Inflammatory macrophage (primary cell): ENCODE data around the gene COBLL1.

Experiments used
- DNase-seq, 2 donors: peaks; one replicate each; pipeline ENCODE4 v3.0.0-alpha.2; 2020 to 2022

The COBLL1 gene

GRCh38 chr2:164852086-164852485 lies 10.5 kb upstream of the COBLL1 start:
- no peak for DNase-seq

- DNase-seq, result peak; percentile 40 to 82
Observed at GRCh38 chr2:164850235-164850634, 8.6 kb upstream of the COBLL1 start.

GRCh38 chr2:164849506-164849905 lies 7.9 kb upstream of the COBLL1 start:
- no peak for DNase-seq

DNA sequence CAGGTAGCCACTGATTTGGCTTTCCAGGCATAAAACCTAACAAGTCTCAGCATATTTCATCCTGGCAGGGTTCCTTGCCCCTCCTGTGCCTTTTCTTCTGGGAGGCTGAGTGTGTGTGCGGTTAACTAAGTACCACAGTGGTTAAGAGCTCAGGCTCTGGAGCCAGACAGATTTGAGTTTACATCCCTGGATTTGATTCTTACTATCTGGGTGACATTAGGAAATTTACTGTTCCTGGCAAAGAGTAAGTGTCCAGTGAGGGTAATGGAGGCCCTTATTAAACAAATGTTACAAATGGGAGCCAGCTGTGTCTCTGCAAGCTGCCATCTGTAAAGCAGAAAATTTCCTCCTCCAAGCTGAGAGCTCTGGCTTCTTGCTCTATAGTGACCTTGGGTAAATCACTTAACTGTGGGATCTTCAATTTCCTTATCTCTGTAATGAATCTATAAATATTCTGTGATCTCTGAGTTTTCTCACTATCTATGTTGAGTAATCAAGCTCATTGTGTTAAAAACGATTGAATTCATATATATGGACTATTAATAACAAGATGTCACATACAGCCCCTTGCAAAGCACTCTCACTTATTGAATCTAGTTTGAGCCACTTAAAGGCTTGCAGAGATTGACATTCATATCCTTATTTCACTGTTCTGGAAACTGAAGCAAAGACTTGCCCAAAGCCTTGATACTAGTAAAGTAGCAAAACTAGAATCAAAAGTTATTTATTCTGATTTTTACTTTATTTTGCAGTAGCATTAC lies 6.5 kb upstream of the COBLL1 start:
- DNase-seq, result no peak

GRCh38 chr2:164847291-164847690 lies 5.7 kb upstream of the COBLL1 start:
- no peak for DNase-seq

- no peak for DNase-seq
Observed at GRCh38 chr2:164846276-164846675, 4.7 kb upstream of the COBLL1 start.

DNA sequence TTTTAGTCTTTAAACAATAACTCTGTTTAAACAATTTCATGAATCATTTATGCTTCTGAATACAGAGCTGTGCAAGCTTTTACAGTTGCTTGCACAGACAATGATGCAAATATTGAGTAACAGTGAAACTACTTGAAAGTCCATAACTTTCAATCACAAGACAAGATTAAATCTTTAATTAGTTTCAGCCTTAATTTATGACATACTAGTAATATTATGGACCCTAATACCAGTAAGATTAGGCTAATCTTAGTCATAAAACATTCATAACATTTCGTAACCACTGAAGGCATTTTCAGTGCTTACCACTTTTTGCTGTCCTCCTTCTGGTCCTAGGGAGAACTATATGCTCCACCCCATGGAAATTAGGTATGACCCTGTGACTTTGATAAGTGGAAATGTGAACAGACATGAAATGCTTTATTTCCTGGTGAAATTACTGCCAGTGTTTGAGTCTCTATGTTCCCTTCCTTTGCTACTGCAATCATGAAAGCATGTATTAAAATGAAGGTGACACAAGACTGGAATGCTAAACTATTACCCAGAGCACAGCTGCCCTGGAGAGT lies 1.8 kb upstream of the COBLL1 start:
- peak in 1 of 2 donors; percentile 30 for DNase-seq

- no peak for DNase-seq
Observed at GRCh38 chr2:164842624-164842966, 972 bp upstream of the COBLL1 start.

- peak; percentile 20 to 52 for DNase-seq
Observed at GRCh38 chr2:164840930-164841718, 499 bp downstream of the COBLL1 start.

- DNase-seq, result no peak
Observed at GRCh38 chr2:164840458-164840929, 1.1 kb downstream of the COBLL1 start.

GRCh38 chr2:164839914-164840457 lies 1.6 kb downstream of the COBLL1 start:
- DNase-seq, result no peak

GRCh38 chr2:164837807-164838206 lies 3.8 kb downstream of the COBLL1 start:
- no peak for DNase-seq

DNA sequence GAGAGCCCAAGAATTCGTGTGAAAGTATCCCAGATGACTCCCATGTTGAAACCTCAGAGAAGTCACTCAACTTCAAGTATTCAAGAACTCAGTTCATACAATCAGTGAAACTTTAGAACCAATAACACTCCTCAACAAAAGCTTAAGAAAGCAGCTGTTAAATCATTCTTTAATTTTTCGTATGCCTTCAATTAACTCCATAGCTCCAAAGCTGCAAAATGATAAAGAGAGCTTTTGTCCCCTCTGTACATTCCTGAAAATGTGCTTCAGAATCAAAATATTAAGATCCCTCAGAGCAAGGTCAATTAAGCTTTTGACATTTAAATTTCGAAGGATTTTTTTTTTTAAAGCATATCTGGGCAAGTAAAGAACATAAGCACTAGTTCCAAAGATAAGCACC lies 4.7 kb downstream of the COBLL1 start:
- no peak for DNase-seq

GRCh38 chr2:164835302-164835701 lies 6.3 kb downstream of the COBLL1 start:
- DNase-seq, result no peak

DNA sequence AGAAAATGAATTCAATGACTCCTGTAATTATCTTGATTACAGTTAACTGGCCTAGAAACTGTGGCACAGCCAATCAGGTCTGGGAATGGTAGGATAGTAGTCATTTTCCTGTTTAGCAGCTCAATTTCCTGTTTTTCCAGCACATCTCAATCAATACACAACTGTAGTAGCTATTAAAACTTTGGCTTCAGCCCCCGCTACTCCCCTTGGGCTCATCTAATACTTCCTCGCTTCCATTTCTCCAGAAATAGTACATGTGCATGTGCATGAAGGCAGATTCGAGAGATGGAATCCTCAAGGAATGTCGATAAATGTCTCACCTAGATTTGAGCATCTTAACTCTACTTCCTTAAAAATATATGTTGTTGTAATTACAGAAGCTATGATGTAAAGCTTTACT lies 9.7 kb downstream of the COBLL1 start:
- DNase-seq, result no peak

DNA sequence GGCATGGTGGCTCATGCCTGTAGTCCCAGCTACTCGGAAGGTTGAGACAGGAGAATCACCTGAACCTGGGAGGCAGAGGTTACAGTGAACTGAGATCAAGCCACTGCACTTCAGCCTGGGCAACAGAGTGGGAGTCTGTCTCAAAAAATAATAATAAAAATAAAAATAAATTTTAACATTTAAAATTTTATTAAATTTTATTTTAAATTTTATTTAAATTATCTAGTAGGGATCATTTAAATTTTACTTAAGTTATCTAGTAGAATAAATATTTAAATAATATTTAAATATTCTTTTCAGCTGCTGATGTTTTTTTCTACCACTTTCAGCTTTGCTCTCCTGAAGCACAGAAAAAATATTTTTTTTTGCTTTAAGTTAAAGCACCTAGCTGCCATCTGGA lies 10.4 kb downstream of the COBLL1 start:
- no peak for DNase-seq

- no peak for DNase-seq
Observed at GRCh38 chr2:164826293-164827243, 15.1 kb downstream of the COBLL1 start.

- no peak for DNase-seq
Observed at GRCh38 chr2:164824872-164825271, 16.8 kb downstream of the COBLL1 start.

DNA sequence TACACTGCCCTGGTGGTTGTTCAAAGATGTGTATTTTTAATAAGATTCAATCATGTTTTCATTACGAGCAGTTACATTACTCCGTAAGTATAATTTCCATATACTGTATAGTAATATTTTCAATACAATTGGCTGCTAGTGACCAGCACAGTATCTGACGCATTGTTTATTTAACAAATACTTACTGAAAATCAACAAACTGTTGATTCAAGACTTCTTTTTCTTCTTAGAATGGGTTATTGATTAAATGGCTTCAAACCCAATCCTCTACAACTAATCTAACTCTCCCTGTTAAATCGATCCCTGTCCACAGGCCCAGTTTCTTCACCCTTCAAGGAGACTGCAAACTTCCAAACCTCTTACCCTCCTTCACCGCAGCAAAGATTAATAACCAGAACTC lies 18.5 kb downstream of the COBLL1 start:
- DNase-seq, result no peak

GRCh38 chr2:164821338-164821737 lies 20.3 kb downstream of the COBLL1 start:
- no peak for DNase-seq

GRCh38 chr2:164818149-164819136 lies 23.2 kb downstream of the COBLL1 start:
- no peak for DNase-seq
